GM19193 (cell line): ENCODE results near the gene SAP30BP.

Source experiments
- POLR2A ChIP-seq: IDR thresholded peaks from 4 replicates; pipeline ENCODE4 v1.6.1; 2011; ENCODE audit not compliant: insufficient read depth, insufficient read length; ENCODE audit errors: extremely low read depth

SAP30BP gene

DNA sequence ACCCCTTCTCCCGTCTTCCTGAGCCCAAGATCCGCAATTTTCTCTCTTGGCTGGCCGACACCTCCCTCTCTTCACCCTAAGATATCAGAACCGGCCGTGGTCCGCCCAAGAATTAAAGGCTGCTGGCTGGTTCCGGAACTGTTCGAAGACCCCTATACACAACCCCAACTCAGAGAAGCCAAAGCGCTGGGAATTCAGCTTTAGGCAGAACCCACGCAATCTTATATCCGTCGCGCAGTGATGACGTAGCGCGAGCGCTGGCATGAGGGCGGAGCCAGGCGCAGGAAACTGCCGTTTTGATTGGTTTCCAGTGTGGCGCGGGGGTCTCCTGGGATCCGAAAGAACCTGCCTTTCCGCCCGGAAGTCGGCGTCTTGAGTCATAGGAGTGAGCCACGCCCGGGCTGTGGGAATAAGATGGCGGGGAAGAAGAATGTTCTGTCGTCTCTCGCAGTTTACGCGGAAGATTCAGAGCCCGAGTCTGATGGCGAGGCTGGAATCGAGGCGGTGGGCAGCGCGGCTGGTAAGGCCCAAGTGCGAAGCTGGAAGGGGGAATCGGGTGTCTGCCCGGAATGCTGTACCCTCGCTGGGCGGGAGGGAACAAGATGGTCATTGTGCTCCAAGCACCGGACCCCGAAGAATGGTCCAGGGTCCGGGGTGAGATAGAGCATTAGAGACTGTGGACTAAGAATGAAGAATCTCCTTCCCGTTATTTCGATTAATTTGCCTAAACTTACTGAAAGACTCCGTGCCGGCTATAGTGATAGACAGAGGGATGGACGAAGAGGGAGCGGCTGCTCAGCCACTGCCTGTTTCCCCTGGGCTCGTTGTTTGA lies at the start of gene SAP30BP, which contains the start of gene RECQL5:
Gene SAP30BP (plus strand): TSS at position 380 of the 832 bp plus-strand sequence. CDS start 35 bp downstream, at position 415.
Gene RECQL5 (minus strand): TSS at position 196 of the 832 bp plus-strand sequence. CDS start 597 bp downstream, outside the sequence.
- peak; percentile 73 for TF ChIP-seq POLR2A

DNA sequence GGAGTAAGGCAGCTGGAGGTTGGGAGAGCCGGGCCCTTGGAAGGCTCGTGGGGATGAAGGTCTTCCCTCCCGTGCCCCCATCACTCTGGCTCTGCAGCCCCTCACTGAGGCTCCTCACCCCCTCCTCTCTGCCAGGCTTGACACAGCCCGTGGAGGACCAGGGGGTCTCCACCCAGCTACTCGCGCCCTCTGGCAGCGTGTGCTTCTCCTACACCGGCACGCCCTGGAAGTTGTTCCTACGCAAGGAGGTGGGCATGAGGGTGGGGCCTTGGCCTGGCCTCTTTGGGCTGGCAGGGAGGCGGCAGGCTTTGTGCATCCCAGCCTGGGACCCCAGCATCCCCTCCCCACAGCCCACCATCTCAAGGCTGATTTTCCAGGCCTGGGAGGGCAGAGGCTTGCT lies 49.5 kb upstream of the SAP30BP start:
- no peak for TF ChIP-seq POLR2A

DNA sequence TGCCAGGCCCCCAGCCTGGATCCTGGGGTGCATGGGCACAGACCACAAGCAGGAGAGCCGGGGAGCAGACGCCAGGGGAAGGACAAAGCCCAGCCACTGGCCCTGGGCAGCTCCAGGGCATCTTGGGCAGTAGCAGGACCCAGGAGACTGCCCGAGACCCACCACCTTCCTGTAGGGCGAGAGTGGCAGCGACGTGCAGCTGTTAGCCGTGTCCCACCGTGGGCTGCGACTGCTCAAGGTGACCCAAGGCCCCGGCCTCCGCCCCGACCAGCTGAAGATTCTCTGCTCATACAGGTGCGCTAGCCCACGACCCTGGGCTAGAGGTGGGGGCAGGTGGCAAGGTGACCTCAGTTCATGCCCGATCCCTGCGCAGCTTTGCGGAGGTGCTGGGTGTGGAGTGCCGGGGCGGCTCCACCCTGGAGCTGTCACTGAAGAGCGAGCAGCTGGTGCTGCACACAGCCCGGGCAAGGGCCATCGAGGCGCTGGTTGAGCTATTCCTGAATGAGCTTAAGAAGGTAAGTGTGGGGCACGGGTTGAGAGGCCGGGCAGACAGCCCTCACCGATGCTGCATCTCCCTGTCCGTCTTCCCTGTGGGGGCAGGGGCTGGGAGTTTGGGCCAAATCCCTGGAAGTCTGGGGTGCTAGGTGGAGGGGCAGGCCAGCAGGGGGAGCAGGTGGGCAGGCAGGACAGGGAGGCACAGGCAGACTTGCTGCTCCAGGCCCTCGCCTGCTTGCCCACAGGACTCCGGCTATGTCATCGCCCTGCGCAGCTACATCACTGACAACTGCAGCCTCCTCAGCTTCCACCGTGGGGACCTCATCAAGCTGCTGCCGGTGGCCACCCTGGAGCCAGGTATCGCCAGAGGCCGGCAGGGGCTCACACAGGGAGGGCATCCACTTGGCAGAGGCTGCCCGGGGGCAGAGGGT lies 47.4 kb upstream of the SAP30BP start:
- no peak for TF ChIP-seq POLR2A

DNA sequence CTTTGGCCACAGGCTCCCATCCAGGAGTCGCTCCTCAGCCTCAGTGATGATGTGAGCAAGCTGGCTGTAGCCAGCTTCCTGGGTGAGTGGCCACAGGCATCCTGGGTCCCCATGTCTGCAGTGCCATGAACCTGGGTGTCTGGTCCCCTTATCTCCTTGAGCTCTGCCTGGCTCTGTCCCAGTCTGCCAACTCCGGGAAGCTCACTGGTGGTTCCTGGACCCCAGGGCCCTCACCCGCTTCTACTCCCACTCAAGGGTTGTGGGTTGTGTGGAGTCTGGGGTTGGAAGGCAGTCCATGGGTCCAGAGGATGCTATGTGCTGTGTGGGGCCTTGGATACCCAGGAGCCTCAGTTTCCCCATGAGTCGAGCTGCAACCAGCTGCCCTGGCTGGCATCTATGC lies 45.6 kb upstream of the SAP30BP start:
- TF ChIP-seq POLR2A, result no peak

DNA sequence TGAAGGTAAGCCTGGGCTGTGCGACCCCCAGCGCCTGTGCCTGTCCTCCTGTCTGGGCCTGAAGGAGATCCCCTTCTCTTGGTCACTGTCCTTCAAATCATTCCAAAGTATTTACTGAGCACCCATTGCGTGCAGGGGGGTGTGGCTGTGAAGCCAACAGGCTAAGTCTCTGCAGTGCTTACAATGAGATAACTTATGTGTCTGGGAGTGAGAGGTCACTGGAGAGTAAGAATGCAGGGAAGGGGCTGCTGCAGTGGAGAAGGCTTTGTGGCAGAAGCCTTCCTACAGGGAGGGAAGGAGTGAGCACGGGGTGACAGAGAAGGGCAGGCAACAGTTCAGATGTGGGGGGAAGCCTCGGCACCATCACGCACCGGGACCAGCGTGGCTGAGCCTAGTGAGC lies 45.1 kb upstream of the SAP30BP start:
- no peak for TF ChIP-seq POLR2A

DNA sequence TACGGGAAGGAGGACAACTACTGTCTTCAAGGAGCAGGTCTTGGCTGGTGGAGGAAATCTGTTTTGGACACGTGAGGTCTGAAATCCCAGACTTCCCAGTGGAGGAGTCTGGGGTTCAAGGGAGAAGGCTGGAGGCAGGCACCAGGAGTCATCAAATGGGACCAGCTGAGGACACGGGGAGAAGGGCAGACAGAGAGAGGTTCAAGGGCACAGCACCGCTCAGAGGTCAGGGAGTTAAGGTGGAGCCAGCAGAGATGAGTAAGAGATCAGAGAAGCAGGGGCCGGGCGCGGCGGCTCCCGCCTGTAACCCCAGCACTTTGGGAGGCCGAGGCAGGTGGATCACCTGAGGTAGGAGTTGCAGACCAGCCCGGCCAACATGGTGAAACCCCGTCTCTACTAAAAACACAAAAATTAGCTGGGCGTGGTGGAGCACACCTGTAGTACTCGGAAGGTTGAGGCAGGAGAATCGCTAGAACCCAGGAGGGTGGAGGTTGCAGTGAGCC lies 44.3 kb upstream of the SAP30BP start:
- no peak for TF ChIP-seq POLR2A

DNA sequence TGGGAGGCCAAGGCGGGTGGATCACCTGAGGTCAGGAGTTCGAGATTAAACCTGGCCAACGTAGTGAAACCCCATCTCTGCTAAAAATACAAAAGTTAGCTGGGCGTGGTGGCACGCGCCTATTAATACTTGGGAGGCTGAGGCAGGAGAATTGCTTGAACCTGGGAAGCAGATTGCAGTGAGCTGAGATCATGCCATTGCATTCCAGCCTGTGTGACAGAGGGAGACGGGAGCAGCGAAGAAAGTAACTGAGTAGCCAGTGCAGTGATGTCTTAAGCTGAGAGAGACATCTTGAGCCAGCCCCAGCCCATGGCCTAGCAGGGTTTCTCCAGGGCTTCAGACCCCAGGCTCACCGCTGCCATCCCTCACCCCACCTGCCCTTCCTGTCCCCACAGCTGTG lies 43.8 kb upstream of the SAP30BP start:
- TF ChIP-seq POLR2A, result no peak

DNA sequence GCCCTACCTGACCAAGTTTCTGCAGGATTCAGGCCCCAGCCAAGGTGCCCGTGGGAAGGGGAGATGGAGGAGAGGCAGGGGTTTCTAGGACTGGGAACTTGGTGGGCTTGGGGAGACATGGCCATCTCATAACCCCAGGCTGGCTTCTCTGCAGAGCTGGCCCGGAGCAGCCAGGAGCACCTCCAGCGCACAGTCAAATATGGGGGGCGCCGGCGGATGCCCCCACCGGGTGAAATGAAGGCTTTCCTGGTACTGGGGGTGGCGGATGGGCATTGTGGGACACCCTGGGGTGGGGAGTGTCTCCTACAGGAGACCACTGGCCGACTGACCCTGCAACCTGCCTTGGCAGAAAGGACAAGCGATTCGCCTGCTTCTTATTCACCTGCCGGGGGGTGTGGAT lies 43.1 kb upstream of the SAP30BP start:
- TF ChIP-seq POLR2A, result no peak

DNA sequence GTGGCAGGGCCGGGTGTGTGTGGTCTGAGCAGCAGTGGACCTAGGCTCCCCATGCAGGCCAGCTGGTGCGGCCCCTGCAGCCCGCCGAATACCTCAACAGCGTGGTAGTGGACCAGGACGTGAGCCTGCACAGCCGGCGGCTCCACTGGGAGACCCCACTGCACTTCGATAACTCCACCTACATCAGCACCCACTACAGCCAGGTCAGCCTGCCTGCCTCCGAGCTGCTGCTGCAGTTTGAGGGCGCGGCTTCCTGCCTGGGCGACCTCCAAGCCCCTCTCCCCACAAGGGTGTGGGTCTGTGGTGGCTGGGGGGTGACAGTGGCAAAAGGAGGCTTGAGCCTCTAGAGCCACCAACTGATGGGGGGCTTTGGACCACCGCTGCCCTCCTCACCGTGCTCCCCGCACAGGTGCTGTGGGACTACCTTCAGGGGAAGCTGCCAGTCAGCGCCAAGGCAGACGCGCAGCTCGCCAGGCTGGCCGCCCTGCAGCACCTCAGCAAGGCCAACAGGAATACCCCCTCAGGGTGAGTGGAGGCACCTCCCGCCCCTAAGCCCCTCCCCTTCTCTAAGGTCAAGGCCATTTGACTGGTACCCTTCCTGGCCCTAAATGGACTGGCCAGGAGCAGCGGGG lies 42.3 kb upstream of the SAP30BP start:
- no peak for TF ChIP-seq POLR2A

DNA sequence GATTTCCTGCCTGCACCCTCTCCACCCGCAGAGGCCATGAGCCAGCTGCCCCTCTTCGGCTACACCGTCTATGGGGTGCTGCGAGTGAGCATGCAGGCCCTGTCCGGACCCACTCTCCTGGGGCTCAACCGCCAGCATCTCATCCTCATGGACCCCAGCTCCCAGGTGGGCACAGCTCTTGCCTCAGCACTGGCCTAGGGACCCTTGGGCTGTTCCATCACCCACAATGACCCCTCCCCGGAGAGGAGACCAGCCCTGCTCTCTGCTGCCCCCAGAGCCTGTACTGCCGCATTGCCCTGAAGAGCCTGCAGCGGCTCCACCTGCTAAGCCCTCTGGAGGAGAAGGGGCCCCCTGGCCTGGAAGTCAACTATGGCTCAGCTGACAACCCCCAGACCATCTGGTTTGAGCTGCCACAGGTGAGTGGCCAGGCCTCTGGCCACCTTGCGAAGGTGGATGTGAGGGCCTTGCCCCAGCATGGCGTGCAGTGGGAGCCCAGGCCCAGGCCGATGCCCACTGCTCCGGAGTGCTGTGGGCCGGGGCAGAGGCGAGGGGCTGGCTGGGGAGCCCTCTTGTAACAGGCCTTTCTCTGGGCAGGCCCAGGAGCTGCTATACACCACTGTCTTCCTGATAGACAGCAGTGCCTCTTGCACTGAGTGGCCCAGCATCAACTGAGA lies 41.2 kb upstream of the SAP30BP start:
- TF ChIP-seq POLR2A, result no peak

DNA sequence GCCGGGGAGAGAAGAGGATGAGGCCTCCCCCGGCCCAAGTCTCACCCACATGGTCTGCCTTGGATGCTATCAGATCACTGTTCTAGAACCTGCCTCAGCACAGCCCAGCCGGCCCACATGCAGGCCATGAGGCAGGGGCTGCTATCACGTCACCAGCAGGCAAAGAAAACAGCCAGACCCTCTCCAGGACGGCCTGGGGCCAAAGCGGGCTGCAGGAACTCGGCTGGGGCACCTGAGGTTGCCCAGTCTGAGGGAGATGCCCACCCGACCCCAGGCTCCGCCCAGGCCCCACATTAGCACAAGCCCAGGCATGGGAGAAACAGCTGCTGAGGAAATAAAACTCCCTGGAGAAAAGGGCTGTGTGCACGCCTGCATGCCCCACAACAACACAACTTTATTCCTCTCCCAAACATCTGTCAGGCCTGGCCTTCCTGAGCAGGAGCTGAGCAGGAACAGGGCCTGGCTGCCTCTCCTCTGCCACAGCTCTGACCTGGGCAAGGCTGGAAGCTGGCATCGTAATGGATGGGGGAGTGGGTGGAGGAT lies 40.6 kb upstream of the SAP30BP start:
- no peak for TF ChIP-seq POLR2A

DNA sequence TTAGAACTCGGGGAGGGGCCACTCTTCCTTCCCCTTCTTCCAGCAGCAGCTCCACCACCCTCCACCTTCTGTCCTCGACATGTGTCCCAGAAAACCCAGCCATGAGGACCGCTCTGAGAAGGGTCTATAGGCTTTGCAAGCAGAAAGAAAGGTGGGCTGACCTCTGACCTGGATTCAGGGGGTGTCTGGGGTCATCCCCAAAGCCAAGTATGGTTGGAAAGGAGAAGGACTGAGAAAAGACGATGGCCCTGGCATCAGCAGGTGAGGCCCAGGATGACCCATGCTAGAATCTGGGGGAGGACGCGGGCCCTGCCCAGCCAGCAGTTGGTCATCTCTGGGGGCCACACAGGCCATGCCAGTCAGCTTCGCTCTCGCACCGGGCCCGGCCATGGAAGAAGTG lies 40.0 kb upstream of the SAP30BP start:
- TF ChIP-seq POLR2A, result no peak

DNA sequence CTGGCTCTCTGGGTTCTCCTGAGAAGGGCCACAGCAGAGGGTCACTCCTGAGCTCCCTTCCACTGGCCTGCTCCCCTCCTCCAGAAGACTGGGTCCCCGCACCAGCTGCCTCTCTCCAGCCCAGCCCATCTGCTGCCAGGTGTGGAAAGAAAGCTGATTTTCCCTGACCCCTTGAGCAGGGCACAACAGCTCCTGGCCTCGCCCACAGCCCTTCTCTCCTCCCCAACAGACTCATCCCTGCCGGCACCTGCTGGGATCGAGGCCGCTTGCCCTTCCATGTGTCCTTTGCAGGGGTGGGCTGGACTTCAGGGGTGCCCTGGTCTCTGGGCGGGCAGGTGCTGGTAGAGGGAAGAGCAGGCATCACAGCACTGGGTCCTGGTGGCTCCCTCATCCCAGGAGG lies 38.7 kb upstream of the SAP30BP start:
- TF ChIP-seq POLR2A, result no peak

DNA sequence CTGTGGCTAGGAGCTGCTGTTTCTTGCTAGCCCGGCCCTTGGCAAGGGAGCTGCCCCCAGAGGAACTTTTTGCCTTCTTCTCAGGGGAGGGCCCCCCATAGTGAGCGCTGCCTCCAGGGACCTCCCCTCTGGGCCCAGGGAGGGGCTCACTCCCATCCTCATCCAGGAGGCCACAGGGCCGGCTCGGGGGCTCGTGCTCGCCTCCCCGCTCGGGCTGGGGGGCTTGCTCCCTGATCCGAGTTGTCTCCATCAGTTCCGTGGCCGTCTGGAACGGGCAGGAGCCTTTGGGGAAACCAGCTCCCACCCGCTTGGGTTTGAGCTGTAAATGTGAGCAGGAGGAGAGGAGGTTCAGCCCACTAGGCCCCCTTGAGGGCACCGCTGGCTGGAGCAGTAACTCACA lies 38.0 kb upstream of the SAP30BP start:
- no peak for TF ChIP-seq POLR2A
